HG03095 (cell line): ENCODE data around the gene PDE6D.
A peak's percentile ranks its signal among the peaks of the same experiment; 100 is the strongest.
"Not testable (repeated sequence)": the region's sequence is repeated elsewhere in the genome, so short reads cannot be mapped to it uniquely, and the experiment has no call there.

Experiments
- ATAC-seq: cut with Tn5 transposase; IDR thresholded peaks from one replicate; pipeline ENCODE4 v1.9.1; 2021; ENCODE audit warnings: moderate library complexity; ENCODE audit not compliant: unreplicated experiment

Gene PDE6D

DNA sequence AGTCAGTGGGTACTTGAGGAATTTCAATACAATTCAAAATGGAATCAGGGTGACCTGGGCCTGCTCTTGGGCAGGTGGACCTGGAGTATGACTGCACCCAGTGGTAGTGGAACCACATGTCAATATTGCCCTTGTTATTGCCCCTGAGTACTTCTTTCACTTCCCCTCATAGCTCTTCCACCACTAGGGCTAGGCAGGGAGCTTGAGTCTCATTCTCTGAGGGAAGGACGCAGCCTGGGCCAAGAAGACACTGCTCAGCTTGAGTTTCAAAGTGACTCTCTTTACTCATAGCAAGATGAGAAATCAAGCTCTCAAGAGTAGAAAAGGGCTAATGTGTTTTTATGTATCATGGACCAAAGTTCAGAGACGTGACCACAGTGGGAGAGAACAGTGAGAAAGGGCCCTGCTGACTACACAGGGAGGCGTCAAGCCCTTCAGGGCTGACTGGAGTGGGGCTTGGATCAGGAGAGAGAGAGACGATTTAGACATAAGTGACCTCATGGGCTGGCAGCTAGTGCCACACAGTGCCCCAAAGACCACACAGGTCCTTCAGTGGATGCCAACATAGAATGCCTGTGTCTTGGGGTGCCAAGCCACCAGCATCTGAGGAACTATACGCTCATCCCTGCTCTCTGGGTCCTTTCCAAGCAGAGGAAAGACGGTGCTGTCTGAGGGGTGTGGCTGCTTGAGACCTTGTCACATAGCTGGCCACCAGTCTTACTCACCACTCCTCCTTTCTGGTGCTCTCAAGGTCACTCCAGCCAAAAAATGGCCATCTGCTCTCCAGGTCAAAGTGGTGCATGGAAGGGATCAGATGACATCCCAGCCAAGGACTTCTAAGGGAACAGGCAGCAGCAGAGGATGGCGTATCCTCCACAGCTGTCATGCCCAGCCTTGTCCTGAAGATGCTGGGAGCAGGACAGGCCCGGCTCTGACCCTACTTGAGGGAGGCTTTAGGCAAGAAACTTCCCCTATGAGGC, 59.8 kb downstream of the PDE6D start:
- ATAC-seq = peak; percentile 77

DNA sequence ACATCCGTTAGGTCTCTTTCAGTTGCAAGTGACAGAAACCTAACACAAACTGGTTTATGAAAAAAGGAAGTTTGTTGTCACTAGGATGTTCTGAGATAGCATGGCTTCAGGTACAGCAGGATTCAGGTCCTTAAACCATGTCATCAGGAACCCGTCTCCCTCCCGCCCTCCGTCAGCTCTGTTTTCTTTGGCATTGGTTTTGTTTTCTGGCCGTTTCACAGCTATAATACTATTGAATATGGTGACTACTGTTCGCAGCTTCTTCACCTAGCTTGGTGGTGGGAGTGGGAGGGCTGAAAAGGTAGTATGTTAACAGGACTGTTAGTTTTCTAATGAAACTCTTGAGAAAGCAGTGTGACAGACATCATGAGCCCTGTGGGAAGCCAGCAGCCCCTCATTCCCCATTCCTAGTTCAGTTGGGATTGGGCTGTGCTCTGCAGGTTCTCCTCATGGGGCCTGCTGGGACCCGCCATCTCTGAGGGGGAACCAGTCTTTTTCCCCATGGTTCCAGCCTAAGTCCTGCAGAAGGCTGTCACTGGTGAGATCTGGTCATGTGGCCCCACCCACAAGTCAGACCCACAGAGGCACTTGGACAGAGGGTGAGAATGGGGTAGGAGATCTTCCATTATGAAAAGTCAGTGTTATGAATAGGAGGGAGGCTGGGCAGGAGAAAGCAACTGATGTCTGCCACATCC, 60.6 kb downstream of the PDE6D start:
- peak; percentile 6 for ATAC-seq

DNA sequence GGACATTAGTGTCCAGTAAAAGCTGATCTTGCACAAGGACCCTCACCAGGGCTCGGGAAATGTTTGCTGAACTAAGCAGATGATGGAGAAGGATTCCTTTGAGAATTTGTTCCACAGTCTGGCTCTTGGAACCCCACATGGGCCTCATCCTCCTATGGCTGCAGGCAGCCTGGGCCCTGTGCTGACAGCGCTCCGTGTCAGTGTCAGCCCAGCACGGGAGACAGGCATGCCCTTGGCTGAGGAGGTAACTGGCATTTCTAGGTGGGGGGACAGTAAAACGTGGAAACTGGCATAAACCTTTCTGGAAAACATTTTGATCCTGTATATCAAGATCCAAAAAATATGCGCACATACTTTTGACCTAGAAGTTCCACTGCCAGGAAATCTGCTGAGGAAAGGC, 62.3 kb downstream of the PDE6D start:
- ATAC-seq = no peak

DNA sequence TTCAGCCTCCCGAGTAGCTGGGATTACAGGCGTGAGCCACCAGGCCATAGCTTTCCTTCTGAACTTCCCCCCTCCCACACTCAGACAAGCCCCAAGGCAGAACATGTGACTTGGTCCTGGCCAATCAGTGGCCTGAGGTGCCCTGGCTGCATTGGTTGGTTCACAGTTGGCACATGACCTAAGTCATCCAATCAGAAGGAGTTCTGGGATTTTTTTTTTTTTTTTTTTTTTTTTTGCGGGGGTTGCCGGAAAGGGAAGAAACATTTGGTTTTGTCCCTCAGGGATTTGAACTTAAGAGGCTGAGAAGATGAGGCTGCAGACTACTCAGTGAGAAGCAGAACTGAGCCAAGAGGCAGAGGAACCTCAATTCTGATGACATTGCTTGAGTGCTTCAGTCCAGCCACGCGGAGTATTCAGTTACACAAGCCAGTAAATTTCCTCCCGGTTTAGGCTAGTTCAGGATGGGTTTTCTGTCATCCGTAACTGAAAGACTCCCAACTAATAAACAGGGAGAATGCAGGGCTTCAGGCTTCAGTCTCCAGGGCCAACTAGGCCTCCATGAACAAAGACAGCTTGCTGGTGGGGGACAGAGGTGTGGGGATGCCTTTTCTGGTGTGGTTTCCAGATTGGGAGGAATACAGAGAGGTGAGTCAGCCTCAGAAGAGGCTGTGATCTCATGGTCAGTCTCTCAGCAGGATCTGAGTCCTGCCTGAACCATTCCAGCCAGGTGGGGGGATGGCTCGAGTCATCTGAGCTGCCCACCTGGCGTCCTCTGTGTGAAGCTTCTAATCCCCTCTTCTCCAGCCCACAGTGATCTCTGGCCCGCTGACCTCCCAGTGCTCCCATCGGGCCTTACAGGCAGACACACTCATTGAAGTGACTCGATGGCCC, 63.6 kb downstream of the PDE6D start:
- no peak for ATAC-seq

DNA sequence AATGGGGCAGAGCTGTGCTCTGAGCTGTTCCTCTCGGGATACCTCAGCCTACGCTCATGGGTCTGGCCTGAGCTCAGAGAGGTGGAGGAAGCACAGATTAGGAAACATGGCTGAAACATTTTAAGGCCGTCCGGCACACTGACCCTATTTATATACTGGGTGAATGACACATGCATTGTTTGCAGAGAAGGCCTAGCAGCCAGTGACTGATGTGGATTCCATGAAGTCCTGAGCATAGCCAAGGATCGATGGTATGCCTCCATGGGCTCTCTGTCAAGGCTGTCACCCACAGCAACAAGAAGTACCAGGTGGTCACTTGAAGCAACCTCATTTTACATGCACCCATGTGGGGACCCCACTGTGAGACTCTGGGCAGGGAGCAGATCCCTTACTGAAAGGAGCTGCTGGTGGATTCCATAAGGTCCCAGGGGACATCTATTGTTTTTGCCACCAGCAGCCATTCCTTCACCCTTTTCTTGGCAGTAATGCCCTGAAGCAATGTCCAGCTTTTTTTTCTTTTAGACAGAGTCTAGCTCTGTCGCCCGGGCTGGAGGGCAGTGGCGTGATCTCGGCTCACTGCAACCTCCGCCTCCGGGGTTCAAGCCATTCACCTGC, 64.3 kb downstream of the PDE6D start:
- ATAC-seq = no peak

DNA sequence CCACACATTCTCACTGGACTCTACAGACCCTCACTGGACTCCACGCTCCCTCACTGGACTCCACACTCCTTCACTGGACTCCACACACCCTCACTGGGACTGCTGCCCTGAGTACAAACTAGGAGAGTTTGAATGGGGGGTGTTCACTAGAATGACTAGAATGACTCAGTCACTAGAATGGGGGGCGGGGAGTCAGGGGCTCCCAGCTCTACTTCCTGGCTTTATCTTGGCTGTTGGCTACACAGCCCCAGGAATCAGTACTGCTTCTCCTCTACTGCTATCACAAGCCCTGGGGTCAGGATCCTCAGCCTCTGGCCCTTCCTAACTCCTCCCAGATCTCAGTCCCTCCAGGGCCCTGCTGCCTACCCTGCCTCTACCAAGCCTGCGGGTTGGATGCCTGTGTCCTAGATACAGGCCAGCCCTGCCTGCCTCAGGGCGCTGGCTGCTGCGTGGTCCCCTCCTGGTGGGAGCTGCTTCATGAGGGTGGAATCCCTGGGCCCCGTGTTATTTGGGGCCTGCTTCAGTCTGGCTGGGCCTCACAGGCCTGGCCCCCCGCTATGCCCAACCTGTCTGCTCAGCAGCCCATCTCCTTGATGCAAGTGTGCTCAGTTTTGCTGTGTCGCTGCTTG, 65.0 kb downstream of the PDE6D start:
- ATAC-seq = no peak

DNA sequence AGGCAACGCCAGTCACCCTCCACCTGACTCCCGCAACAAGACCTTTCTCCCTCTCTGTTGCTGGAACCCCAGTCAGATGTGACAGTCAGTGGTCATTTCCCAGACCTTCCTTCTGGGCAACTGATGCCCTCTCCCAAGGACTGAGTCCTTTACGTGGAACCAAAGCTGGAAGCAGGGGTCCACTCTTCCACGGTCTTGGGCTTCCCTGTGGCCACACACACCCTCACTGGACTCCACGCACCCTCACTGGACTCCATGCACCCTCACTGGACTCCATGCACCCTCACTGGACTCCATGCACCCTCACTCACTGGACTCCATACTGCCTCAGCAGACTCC, 65.6 kb downstream of the PDE6D start:
- ATAC-seq = no peak

DNA sequence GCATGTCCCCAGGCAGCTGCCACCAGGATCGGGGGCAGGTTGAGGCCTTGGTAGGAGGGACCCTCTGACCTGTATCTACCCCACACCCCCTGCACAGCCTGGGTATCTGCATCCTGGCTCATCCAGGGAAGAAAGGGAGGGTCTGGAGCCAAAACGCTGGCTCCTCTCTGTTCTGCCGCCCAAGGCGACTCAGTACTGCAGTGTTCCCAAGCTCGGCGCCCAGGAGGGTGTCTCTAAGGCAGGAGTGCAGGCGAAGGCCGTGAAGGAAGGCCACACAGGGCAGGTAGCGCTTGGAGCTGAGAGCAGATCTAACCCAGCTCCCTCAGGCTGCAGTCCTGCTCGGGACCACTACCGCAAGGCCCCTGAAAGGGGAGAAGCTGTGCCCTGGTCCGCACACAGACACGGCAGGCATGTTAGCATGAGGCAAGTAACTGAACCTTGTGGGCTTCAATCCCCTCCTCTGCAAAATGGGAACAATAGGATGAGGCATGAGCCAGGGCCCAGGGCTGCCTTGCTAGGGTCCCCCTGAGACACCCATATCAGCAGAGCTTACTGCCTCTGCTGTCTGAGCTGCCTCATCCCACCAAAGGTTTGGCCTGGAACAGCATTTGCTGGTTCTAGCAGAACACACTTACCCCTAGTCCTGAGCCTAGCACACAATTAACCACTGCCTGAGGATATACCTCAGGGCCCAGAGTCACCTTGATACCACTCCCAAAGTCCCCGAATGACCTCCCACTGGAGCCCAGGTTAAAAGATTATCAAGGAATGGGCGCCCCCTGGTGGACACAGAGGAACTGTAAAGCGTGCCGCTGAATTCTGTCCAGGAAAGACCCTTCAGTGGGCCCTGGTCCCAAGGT, 66.2 kb downstream of the PDE6D start:
- ATAC-seq = no peak

DNA sequence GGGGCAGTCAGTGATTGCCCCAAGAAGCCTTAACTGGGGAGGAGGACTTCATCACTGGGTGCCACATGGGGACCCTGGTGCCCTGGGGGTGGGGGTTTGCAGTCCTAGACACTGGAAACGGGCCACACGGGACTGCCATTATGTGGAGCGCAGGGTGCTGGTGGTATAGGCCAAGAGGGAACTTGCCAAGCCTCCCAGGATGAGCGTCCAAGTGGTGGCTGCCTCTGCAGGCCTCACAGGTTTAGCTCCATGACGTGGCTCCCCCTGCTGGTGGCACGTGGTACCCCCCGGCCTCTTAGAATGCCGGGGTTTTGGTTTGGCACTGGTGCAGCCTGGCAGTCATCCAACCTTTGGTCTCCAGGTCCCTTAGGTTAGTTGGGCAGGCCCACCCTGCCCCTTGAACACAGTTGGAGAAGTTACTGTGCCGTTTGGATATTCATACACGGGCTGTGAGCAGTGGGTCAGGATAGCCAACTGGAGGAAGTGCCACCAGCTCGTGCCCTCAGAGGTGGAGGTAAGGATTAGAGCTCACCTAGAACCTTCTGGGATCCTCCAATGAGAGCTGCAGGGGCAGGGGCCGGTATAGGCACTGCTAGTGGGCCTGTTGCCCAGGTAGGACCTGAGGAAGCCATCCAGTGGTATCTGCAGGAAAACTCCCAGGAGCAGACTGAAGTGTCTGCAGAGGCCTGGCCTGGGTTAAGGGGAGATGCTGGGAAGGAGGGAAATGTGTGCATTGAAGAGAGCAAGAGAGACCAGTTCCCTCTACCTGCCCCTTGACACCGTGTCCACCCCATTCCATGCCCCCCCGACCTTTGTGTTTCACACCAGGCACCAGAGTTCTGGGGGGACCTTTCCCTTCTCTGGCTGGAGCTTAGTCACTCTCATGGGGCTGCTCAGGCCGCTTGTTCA, 67.1 kb downstream of the PDE6D start:
- ATAC-seq = no peak

DNA sequence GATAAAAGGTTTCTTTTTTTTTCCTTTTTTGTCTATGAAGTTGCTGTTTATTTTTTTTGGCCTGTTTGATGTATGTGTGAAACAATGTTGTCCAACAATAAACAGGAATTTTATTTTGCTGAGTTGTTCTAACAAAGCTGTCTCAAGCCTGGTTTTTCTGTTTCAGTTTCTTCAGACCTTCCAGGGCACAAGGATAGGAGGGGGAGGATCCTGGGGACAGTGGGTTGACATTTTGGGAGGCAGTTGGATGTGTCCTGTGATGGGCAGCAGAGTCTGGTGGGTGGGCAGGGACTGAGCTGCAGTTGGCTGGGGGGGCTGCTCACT, 67.7 kb downstream of the PDE6D start:
- ATAC-seq = not testable (repeated sequence)

DNA sequence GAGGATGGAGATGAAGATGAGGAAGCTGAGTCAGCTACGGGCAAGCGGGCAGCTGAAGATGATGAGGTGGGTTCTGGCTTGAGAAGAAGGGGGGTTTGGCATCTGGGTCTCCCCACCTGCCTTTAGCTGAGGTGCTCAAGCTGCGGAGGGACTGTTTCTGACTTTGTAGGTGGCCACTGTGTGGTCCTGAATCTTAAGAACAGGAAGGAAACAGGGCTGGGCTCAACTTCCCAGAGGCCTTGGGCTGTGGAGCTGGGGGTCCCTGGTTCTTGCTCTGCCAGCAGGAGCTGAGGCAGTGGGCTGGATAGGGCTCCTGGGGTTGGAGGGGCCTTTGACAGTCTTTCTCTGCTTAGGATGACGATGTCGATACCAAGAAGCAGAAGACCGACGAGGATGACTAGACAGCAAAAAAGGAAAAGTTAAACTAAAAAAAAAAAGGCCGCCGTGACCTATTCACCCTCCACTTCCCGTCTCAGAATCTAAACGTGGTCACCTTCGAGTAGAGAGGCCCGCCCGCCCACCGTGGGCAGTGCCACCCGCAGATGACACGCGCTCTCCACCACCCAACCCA, 68.5 kb downstream of the PDE6D start:
- not testable (repeated sequence) for ATAC-seq

DNA sequence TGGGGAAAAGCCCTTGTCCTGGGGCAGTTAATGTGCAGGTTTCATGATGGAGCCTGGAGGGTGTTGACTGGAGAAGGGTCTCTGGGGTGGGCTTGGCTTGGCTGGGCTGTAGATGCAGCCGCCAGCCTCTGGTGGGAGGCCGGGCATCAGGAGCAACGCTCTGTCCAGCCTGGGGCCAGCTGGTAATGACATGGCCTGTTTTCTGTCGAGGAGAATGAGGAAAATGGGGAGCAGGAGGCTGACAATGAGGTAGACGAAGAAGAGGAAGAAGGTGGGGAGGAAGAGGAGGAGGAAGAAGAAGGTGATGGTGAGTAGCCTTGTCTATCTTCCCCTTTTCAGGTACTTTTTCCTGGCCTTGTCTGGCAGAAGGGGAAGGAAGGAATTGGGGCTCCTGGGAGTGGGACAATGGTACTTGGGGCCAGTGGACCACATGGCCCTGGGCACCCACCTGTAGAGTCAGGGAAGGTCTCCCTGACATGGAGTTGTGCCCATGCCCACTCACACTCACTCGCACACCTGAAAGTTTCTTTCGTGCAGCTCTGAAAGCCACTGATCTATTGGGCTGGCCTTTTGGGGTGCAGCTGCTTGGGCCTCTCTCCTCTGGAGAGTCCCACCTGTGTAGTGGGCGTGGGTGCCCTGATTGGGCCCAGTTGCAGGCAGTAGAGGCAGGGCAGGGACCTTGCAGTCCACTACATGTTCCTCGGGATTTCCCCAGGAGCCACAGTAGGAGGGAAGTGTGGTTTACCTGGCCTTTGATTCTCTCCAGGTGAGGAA, 69.2 kb downstream of the PDE6D start:
- no peak for ATAC-seq

DNA sequence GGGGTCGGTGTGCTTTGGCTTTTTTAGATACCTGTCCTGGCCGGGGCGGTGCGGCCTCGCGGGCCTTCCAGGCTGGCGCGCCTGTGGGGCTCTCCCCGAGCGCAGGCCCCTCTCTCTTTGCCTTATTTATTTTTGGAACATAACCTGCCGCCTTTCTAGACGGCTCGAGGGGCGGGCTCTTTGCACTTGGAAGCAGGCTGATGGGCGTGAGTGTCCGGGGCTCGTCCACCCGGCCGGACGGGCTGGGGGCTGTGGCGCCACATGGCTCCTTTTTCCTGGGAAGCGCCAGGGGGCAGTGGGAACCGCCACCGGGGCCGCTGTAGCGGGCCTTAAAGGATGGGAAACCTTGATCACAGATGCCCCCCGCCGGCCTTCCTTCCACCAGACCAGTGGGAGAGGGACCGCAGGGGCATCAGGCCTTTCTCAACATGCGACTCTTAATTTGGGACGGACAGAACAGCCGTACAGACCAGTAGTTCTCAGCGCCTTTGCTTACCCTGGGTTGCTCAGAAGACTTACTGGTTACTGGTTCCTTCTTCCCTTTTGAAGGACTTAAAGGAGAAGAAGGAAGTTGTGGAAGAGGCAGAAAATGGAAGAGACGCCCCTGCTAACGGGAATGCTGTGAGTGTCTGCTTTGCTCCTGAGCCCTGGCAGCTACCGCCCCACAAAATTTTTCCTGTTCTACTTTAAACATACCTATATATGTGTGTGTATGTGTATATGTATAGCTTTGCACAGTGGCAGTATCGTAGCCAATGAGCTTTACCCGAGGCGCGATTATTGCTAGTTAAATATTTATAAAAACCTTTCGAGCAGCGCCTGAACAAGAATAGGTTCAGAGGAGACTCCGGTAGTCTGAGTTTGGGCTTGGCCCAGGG, 70.0 kb downstream of the PDE6D start:
- no peak for ATAC-seq

DNA sequence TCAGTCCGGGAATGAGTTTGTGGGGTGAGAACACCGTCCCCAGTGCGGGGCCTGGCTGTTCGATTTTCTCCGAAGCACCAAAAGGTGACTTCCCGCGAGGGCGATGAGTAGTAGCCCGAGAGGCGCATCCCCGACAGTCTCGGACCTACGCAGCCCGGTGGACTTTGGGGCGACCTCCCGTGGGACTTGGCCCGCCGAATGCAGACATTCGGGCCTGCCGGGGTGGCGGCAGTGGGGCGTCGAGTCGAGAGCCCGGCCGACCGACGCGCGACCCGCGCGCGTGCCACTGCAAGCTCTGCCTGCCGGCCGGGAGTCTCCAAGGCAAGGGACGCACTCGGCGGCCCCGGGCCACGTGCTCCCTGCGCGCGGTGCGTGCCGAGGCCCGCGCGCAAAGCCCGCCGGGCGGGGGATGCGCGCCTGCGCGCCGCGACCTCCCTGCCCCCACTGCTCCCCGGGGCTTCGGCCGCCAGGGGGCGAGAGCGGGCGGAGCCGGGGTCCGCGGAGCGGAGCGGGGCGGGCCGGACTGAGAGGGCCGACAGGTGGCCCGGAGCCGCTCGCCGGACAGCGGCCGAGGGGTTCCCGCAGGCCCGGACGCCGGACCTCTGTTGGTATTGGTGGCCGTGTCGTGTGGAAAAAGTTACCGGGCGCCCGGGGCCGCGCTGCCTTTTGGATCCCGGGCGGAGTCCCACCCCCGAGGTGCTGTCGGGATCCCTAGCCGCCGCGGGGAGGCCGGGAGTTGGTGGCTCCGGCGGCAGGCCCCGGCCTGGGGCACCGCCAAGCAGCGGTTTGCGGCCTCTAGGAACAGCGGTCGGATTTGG, 70.9 kb downstream of the PDE6D start:
- ATAC-seq = peak; percentile 17

DNA sequence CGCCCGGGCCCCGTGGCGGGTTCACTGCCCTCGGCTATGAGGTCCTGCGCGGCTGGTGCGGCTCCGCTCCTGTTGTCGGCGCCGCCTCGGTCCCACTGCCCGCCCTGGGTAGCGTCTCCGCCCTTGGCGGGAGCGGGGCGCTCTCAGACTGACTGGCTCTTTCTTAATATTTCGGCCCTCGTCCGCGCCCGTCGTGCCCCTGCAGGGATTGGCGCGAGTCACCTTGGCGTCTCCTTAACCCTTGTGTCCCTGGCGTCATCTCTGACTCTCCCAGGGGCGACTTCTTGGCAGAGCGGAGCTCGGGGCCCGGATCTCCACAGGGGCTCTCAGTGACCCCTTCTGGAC, 71.5 kb downstream of the PDE6D start:
- no peak for ATAC-seq
